DMS153 (cell line): ENCODE measurements around the gene PDE1C.
A peak's percentile ranks its signal among the peaks of the same experiment; 100 is the strongest.

ENCODE experiments used
- DNase-seq: peaks from one replicate; lab custom pipeline; 2025; lab: John Stamatoyannopoulos, UW

Gene PDE1C

GRCh38 chr7:31892099-31892829 lies 177.9 kb downstream of the PDE1C start:
- DNase-seq = no peak

GRCh38 chr7:31890766-31891165 lies 179.4 kb downstream of the PDE1C start:
- no peak for DNase-seq

- DNase-seq = no peak
Observed at GRCh38 chr7:31890198-31890597, 180.0 kb downstream of the PDE1C start.

- DNase-seq = no peak
Observed at GRCh38 chr7:31887006-31887405, 183.2 kb downstream of the PDE1C start.

- DNase-seq = no peak
Observed at GRCh38 chr7:31885171-31885570, 185.0 kb downstream of the PDE1C start.

GRCh38 chr7:31883761-31884164 lies 186.4 kb downstream of the PDE1C start:
- peak; percentile 31 for DNase-seq

GRCh38 chr7:31882187-31882586 lies 188.0 kb downstream of the PDE1C start:
- DNase-seq = no peak

- no peak for DNase-seq
Observed at GRCh38 chr7:31878875-31879274, 191.3 kb downstream of the PDE1C start.

- DNase-seq = peak; percentile 88
Observed at GRCh38 chr7:31875424-31875823, 194.8 kb downstream of the PDE1C start.

- DNase-seq = no peak
Observed at GRCh38 chr7:31874631-31875386, 195.4 kb downstream of the PDE1C start.

GRCh38 chr7:31873816-31874597 lies 196.2 kb downstream of the PDE1C start:
- no peak for DNase-seq

GRCh38 chr7:31872545-31873370 lies 197.4 kb downstream of the PDE1C start:
- DNase-seq = no peak

- DNase-seq = no peak
Observed at GRCh38 chr7:31864646-31865045, 205.6 kb downstream of the PDE1C start.

- no peak for DNase-seq
Observed at GRCh38 chr7:31860925-31861324, 209.3 kb downstream of the PDE1C start.

- DNase-seq = no peak
Observed at GRCh38 chr7:31858055-31858454, 212.2 kb downstream of the PDE1C start.

- DNase-seq = no peak
Observed at GRCh38 chr7:31857172-31857571, 213.0 kb downstream of the PDE1C start.

GRCh38 chr7:31856337-31856736 lies 213.9 kb downstream of the PDE1C start:
- no peak for DNase-seq

- no peak for DNase-seq
Observed at GRCh38 chr7:31855530-31855929, 214.7 kb downstream of the PDE1C start.

GRCh38 chr7:31853380-31853779 lies 216.8 kb downstream of the PDE1C start:
- no peak for DNase-seq

GRCh38 chr7:31852462-31852861 lies 217.7 kb downstream of the PDE1C start:
- DNase-seq = no peak

GRCh38 chr7:31851119-31851518 lies 219.1 kb downstream of the PDE1C start:
- no peak for DNase-seq

- no peak for DNase-seq
Observed at GRCh38 chr7:31850601-31851000, 219.6 kb downstream of the PDE1C start.
